Superior temporal gyrus (tissue), 1 donor: ENCODE measurements around the gene CHD1.

Experiments
- DNase-seq: peaks from one replicate; pipeline ENCODE4 v3.0.0-alpha.2; 2016; ENCODE audit errors: extremely low spot score

CHD1 gene

GRCh38 chr5:98813755-98814154 is 115.1 kb downstream of the CHD1 start:
- no peak for DNase-seq

DNA sequence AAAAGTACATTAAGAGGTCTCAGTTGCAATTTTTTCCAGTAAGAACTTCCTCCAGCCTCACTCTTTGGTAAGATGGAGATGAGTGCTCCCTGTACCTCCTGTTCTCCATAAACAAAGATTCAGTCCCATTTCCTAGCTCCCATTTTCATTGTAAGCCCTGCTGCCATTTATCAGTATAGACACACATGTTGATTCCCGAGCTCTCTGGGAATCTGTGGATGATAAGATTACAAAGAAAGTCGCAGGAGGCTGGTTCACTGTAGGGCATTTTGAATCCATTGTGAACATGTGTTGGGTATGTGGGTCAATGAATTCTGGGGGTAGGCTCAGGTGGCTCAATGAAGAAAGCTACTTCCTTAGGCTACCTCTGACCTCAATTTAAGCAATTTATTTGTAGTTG is 118.6 kb downstream of the CHD1 start:
- no peak for DNase-seq

DNA sequence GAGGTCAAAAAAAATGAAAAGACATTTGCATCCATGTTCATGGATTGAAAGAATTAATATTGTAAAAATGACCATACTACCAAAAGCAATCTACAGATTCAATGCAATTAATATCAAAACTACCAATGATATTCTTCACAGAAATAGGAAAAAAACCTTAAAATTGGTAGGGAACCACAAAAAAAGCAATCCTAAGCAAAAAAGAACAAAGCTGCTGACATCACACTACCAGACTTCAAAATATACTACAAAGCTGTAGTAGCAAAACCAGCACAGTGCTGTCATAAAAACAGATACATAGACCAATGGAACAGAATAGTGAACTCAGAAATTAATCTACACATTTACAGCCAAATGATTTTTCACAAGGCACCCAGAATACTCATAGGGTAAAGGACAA is 121.0 kb downstream of the CHD1 start:
- DNase-seq: no peak

- DNase-seq: no peak
These were observed 123.7 kb downstream of the CHD1 start for GRCh38 chr5:98805070-98805469.

GRCh38 chr5:98804066-98804465 is 124.7 kb downstream of the CHD1 start:
- DNase-seq: no peak
